AG04450 (cell line): ENCODE measurements around the gene IL1RL2. TPM values are rescaled to one million over a fixed set of nuclear protein-coding genes. Genes with fewer than 3 reads are reported as not detected.

Source experiments
- CTCF ChIA-PET: fragments of 300-600, 350-600 bp; formaldehyde crosslinking; extraction: SDS; loops from one replicate; lab custom pipeline; 2022; ENCODE audit warnings: antibody characterized with exemption, inconsistent platforms; lab: Charles Lee
- POLR2A ChIA-PET: fragments of 350-600 bp; formaldehyde crosslinking; extraction: SDS; loops from one replicate; lab custom pipeline; 2021; ENCODE audit warnings: antibody characterized with exemption, inconsistent platforms; lab: Yijun Ruan, JAX
- DNase-seq: peaks from one replicate; pipeline ENCODE4 v3.0.0-alpha.2; 2011; ENCODE audit warnings: low read depth, low spot score
- H3K27ac ChIP-seq: one replicate; pipeline ENCODE4 v1.5.1; 2012; ENCODE audit warnings: low read depth, low read length, control low read depth
- H3K27me3 ChIP-seq: one replicate; pipeline ENCODE4 v1.6.0; 2012; ENCODE audit warnings: low read length; ENCODE audit not compliant: control insufficient read depth, insufficient read depth
- H3K4me3 ChIP-seq: 2 replicates; pipeline ENCODE4 v1.5.1; 2011; ENCODE audit warnings: mild to moderate bottlenecking, low read depth, low read length, control low read depth
- H3K9me3 ChIP-seq: 2 replicates; pipeline ENCODE4 v1.5.1; 2012; ENCODE audit warnings: low read length; ENCODE audit not compliant: control insufficient read depth, insufficient read depth
- polyA plus RNA-seq: library from polyadenylated mRNA; depleted of rRNA; stranded (reverse); fragments of >200 nt; gene quantifications from 2 replicates; pipeline ENCODE4 v1.2.3, GENCODE V29; 2011
- TF ChIP-seq, protein P1 (sequence below): IDR thresholded peaks from 2 replicates; pipeline ENCODE4 v1.5.1; 2011; ENCODE audit warnings: low read depth, low read length, control low read depth, inconsistent platforms

IL1RL2 gene
- polyA plus RNA-seq, 1 experiment: 0.72 TPM

DNA sequence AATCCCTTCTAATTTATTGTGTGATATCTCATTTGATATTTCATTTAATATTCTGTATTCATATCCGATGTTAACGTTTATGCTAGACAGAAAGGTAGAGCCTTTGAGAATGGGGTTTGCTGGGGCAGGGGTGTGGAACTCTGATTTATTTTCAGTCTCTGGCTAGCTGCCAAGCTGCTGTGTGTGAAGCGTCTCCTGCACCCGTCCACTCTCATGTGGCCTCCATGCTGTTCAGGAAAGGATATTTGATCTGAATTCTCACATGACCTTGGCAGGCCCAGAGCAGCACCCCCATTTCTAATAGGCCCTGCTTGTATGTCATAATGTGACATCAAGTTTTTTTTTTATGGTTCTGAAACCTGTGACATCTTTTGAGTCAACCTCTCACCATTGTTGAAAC, 42.7 kb upstream of the IL1RL2 start:
- Histone ChIP-seq H3K27ac (no peak overlapping the region), H3K4me3 (peak overlapping the region; percentile 88), H3K9me3 (peaks cover 46% of the 10 kb centered on the region), H3K27me3 (no peaks in the 10 kb centered on the region)
- TF ChIP-seq, protein P1, sequence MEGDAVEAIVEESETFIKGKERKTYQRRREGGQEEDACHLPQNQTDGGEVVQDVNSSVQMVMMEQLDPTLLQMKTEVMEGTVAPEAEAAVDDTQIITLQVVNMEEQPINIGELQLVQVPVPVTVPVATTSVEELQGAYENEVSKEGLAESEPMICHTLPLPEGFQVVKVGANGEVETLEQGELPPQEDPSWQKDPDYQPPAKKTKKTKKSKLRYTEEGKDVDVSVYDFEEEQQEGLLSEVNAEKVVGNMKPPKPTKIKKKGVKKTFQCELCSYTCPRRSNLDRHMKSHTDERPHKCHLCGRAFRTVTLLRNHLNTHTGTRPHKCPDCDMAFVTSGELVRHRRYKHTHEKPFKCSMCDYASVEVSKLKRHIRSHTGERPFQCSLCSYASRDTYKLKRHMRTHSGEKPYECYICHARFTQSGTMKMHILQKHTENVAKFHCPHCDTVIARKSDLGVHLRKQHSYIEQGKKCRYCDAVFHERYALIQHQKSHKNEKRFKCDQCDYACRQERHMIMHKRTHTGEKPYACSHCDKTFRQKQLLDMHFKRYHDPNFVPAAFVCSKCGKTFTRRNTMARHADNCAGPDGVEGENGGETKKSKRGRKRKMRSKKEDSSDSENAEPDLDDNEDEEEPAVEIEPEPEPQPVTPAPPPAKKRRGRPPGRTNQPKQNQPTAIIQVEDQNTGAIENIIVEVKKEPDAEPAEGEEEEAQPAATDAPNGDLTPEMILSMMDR: no peak
- ChIA-PET POLR2A (interaction anchor here (2.9 to 3.8 kb wide), 2 partner anchors 17 to 40 kb away, joined by 14 to 36 read pairs; no protein-coding TSS in a partner anchor), CTCF (interaction anchor here (1.2 to 2.5 kb wide), 4 partner anchors 12 to 138 kb away, joined by 3 to 6 read pairs (median 6); no protein-coding TSS in a partner anchor)
- no peak for DNase-seq

DNA sequence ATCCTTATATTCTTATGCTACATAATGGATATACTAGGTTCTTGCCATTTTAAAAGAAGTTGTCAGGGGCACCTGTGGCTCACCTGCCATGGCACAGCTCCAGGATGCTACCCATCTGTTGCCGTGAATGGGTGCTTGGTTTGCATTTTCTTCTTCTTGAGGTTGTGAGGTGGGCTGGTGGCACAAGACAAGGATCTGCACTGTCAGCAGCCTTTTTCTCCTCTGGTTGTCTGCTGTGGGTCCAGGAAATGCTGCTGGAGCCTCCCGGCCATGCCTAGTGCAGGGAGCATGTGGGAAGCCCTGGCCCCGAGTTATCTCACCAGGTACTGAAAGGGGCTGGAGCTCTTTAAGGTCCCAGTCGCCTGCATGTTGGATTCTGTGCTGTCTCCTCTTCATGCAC, 41.7 kb upstream of the IL1RL2 start:
- TF ChIP-seq, protein P1: no peak
- no peaks in the 10 kb centered on the region for H3K27me3 ChIP-seq
- DNase-seq: no peak
- H3K9me3 ChIP-seq: peaks cover 55% of the 10 kb centered on the region
- no peak overlapping the region for H3K27ac ChIP-seq
- CTCF ChIA-PET: interaction anchor here (1.2 to 2.5 kb wide), 3 partner anchors 11 to 125 kb away, joined by 3 to 6 read pairs (median 5); no protein-coding TSS in a partner anchor
- POLR2A ChIA-PET: no interaction called here
- H3K4me3 ChIP-seq: no peak overlapping the region

DNA sequence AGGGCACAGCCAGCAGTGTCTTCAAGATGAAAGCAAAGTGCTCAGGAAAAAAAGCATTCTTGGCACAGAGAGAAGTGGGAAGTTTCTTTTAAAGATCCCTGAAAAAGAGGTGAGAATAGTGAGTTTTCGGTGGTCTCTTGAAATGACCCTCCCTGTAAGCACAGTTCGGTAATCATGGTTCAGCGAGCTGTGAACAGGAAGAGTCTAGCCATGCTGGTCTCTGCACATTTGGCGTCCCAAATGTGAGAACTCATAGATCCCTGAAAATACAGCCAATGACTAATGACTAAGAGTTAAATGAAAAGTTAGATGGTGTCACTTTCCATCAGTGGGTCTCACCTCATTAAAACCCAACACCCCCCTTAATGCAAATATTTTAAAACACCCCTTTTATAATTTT, 40.9 kb upstream of the IL1RL2 start:
- POLR2A ChIA-PET: no interaction called here
- Histone ChIP-seq H3K4me3 (no peak overlapping the region), H3K9me3 (peaks cover 57% of the 10 kb centered on the region), H3K27ac (no peak overlapping the region), H3K27me3 (no peaks in the 10 kb centered on the region)
- no peak for DNase-seq
- CTCF ChIA-PET: no interaction called here
- TF ChIP-seq, protein P1: no peak

DNA sequence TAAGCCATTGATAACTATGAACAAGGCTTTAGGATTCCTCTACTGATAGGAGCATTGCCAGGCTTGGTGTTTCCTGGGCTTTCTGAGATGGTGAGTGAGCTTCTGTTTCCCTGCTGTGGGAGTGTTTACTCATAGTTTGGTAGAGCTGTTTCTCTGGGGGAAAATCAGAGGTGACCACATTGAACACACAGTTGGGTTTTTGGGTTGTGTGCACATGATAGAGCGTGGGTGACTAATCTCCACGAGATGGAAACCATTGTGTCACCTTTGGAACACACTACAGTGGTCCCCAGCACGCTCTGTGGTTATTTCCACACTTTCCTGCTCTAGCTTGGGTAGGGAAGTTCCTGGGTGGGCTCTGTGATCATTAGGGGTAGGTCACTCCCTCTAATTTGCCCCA, 38.9 kb upstream of the IL1RL2 start:
- peaks cover 66% of the 10 kb centered on the region for H3K9me3 ChIP-seq
- no peak overlapping the region for H3K4me3 ChIP-seq
- TF ChIP-seq, protein P1: no peak
- no peak for DNase-seq
- ChIA-PET POLR2A (no interaction called here), CTCF (interaction anchor here (1.0 to 1.2 kb wide), 2 partner anchors 128 to 142 kb away, joined by 3 to 4 read pairs; no protein-coding TSS in a partner anchor)
- H3K27me3 ChIP-seq: no peaks in the 10 kb centered on the region
- H3K27ac ChIP-seq: no peak overlapping the region

DNA sequence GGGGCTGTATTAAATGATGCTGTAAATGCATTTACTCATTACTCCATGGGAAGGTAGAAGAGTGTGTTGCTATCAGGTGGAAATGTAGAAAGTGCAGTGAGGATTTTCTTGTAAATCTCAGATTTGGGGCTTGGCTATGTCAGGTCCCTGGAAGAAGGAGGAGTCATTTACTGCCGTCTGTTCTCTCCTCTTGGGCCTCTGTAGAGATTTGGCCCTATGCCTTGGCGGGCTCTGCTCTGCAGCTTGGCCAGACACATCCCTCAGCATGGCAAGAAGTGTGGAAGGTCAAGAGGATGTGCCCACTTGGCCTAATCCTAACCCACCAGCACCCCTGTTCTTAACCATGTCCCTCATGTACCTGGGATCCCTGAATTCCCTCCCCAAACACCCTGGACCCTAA, 37.6 kb upstream of the IL1RL2 start:
- TF ChIP-seq, protein P1: no peak
- H3K4me3 ChIP-seq: no peak overlapping the region
- H3K9me3 ChIP-seq: peaks cover 61% of the 10 kb centered on the region
- no peak overlapping the region for H3K27ac ChIP-seq
- ChIA-PET POLR2A (no interaction called here), CTCF (interaction anchor here (1.1 kb wide), 1 partner anchor 17 kb away, joined by 5 read pairs; no protein-coding TSS in a partner anchor)
- DNase-seq: no peak
- H3K27me3 ChIP-seq: no peaks in the 10 kb centered on the region
